Activated CD4-positive, alpha-beta T cell treated with anti-CD3 and anti-CD28 coated beads, Interleukin-10, Interleukin-2, amounts not matched to agents 100 ng/mL and 50 ng/mL, durations not matched to agents 16 hours and 8 hours (primary cell): ENCODE results near the gene EIF3L.

Source experiments
- DNase-seq: peaks from one replicate; pipeline ENCODE4 v3.0.0-alpha.2; 2020

The EIF3L gene

DNA sequence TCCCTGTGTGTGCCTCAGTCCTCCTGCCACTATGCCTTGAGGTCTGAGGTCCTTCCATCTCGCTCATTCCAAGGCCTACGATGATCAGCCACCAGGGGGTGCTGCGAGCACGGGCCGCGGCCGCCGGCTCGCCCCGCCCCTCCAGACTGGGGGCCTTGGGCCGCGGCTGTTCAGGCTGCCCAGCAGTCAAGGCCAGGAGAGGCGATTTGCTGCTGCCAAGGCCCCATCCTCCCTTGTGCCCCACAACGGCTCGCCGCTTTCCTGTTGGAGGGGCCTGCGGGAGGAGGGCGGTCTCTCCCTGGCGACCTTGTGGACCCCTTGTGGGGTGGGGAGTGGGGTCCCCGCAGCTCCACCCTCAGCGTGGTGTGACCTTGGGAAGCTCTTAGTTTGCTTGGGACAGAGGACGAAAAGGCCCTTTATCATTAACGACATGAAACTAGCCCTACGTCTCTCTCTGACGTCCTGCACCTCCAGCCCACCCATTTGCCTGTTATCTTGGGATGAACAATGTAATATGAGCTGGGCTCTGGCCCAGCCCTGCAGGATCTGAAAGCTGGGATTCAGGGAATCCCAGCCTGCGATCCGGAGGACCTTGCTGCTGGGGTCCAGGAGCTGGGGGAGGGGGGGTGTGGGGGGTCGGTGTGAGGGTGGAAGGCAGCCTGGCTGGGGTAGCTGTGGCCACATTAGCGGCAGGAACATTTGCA, 31.4 kb upstream of the EIF3L start:
- DNase-seq, result peak; percentile 84

DNA sequence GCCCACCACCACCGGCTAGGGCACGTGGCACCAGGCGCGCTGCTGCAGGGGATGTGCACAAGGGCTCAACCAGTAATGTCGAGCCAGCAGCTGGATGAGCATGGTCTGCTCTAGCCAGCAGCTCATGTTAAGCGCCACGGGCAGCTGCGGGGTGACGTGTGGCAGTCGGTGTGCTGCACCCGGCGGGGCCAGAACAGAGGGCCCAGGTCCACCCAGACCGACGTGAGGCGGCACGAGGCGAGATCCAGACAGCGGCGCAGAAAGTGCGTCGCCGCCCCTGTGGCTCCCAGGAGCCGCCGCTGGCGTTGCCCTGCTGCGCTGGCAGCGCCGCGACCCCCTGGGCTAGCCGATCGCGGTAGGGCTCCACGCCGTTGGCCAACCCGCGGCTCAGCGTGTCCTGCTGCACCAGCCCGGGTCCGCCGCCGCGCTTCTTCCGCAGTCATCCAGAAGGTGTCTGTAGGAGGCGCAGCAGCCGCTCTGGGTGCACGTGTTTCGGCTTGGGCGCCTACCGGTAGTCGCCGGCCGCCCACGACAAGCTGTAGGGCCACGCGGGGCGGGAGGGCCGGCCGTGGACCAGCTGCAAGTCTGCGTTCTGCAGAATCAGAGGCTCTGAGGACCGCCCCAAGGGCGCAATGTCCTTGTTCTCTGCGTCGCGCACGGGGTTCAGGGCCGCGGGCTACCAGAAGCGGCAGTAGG, 30.7 kb upstream of the EIF3L start:
- DNase-seq, result peak; percentile 76

DNA sequence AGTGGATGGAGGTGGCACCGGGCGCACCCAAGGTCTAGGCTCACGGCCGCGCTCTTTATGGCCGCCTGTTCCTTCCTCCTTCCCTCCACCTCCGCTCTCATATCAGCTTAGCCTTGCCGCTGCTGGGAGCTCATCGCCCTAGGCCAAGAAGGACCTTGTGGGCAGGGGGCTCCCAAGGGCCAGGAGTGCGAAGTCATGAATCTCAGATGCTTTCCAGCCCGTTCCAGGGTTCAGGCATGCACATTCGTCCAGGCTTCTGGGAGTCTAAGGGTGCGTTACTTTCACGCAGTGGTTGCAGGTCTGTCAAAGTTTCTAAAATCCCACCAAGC, 30.1 kb upstream of the EIF3L start:
- no peak for DNase-seq

DNA sequence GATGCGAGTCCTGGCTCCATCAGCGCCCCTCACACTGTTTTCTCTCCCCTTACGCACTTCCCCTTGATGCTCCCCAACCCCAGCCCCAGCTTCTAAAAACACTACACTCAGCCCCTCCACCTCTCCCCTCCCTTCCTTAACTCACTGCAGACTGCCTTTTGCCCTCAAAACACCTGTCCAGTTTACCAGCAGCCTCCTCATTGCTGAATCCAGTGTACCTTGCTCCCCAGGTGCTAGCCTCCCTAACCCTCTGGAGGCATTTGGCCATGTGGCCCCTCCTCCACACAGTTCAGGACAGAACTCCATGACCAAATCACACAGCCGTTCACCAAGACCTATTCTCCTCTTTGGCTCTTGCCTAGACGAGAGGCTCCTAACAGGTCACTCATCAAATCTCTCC, 28.9 kb upstream of the EIF3L start:
- no peak for DNase-seq

DNA sequence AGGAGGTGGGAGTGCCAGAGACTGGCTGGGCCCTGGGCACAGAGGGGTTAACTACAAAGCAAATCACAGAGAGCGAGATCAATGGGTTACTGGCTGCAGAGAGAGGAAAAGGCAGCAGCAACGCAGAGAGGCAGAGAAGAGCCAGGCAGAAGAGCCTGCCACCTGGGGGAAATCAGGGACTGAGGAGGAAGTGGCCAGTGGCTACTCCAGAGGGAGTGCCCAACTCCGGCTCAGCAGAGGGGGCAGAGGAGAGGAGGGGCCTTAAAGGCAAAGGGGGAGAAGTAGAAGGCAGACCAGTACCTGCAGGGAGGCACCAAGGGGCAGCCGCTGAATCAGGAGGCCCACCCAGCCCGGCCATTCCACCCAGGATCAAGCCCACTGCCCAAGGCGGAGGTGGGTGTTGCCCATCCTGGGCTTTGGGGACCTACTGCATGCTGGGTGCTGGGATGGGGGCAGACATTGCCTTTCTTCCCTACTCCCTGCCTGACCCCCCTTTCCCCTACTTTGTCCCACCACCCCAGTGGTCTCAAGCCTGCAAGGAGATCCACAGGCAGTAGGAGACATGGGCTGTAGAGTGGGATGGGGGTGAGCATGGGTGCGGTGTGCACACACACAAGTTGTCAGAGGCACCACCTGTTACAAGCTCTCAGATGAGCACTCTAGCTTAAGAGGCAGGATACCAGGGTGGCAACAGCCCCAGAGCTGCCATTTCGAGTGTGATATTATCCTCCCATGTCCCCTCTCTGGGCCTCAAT, 27.0 kb upstream of the EIF3L start:
- DNase-seq, result no peak

DNA sequence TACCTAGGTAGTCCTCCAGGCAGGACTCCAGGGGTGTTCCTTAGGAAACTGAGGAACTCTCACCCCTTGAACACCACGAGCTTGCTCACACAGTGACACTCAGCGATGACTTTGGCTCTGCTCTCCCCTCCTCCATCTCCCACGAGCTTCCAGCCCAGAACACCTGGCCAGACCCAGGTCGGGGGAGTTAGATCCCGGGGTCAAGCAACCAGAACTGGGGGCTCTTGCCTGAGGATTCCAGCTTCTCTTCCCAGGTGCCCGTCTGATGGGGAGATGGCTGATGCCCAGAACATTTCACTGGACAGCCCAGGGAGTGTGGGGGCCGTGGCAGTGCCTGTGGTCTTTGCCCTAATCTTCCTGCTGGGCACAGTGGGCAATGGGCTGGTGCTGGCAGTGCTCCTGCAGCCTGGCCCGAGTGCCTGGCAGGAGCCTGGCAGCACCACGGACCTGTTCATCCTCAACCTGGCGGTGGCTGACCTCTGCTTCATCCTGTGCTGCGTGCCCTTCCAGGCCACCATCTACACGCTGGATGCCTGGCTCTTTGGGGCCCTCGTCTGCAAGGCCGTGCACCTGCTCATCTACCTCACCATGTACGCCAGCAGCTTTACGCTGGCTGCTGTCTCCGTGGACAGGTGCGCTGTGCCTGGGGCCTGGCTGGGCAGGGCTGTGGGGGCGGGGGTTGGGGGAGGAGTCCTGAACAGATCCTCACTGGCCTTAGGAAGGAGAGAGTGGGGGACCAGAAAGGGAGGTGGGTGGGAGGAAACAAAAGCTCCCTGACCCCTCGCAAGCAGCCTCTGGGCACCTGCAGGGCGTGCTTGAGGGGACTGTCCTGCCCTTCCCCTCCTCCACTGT, 25.9 kb upstream of the EIF3L start, which contains the start of gene GALR3:
TSS of gene GALR3 (plus strand) at position 249 of the 852 bp plus-strand sequence. CDS start at position 274, 25 bp downstream.
- no peak for DNase-seq

DNA sequence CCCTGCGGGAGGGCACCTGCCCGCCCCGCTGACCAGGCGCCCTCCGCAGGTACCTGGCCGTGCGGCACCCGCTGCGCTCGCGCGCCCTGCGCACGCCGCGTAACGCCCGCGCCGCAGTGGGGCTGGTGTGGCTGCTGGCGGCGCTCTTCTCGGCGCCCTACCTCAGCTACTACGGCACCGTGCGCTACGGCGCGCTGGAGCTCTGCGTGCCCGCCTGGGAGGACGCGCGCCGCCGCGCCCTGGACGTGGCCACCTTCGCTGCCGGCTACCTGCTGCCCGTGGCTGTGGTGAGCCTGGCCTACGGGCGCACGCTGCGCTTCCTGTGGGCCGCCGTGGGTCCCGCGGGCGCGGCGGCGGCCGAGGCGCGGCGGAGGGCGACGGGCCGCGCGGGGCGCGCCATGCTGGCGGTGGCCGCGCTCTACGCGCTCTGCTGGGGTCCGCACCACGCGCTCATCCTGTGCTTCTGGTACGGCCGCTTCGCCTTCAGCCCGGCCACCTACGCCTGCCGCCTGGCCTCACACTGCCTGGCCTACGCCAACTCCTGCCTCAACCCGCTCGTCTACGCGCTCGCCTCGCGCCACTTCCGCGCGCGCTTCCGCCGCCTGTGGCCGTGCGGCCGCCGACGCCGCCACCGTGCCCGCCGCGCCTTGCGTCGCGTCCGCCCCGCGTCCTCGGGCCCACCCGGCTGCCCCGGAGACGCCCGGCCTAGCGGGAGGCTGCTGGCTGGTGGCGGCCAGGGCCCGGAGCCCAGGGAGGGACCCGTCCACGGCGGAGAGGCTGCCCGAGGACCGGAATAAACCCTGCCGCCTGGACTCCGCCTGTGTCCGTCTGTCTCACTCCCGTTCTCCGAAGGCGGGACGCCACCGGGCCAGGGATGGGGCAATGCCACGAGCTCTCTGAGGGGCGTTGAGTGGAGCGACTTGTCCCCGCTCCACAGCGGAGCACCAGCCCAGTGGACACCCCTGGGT, 24.3 kb upstream of the EIF3L start:
- DNase-seq, result peak; percentile 42

DNA sequence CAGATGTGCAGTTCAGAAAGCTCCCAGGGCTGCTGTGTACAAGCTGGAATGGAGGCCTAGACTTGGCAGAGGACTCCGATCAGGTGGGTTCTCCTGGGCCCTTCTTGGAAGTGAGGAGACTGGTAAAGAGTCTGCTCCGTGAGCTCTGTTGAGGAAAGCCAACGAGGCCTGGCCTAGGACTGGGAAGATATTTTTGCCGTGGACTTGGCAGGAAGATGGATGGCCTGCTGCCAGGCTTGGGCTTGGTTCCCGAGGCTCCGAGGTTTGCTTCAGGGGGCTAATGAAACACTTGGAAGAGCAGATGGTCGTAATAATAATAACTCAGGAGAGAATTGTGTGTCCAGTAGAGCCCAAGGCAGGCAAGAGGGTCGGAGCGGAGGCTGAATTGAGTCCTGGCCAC, 22.2 kb upstream of the EIF3L start:
- no peak for DNase-seq

DNA sequence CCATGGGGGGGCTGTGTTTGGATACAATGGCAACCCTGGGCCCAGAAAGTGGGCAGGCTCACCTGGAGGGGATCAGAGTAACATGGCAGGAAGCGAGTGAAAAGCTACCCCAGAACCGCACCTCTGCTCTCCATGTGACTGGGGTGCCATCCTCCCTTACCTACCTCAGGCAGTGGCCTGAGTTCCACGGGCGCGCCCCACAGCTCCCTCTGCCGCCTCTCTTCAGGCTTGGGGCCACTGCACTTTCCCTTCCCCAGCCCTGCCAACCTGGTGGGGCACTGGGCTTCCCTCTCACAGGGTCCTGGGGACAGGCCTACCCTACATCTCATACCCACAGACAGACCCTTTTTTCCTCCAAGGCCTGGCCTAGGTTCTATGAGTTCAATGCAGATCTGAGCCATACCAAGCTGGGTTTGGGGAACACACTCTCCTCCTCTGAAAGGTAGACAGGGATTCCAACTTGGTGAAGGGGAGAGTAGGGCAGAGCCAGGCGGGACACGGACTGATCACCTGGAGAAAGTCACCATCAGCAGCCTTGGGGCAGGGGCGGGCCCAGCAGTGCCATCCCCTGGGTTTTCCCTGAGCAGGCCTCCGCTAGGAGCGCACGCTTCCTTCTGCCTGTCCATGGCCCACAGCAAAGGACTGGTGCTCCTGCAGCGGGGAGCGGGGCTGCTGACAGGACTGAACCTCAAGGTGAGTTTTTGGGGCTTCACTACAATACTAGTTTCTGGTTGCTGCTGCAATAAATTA, 19.0 kb upstream of the EIF3L start:
- DNase-seq, result no peak

DNA sequence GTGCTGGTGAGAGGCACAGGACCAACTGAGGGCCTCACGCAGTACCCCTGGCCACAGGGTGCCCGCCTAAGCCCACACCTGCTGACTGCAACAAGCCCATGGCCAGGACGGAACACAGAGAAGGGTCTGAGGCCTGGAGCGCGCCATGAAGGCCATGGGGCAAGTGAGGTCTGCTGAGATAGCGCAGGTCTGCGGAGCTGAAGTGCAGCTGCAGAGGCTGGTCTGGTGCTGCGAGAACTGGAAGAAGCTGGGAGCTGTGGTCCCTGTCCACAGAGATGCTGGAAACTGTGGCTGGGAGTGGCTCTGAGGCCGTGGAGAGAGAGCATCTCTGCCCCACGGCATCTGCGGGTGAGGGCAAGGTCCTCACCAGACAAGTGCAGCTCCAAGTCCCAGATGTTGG, 17.7 kb upstream of the EIF3L start:
- no peak for DNase-seq

DNA sequence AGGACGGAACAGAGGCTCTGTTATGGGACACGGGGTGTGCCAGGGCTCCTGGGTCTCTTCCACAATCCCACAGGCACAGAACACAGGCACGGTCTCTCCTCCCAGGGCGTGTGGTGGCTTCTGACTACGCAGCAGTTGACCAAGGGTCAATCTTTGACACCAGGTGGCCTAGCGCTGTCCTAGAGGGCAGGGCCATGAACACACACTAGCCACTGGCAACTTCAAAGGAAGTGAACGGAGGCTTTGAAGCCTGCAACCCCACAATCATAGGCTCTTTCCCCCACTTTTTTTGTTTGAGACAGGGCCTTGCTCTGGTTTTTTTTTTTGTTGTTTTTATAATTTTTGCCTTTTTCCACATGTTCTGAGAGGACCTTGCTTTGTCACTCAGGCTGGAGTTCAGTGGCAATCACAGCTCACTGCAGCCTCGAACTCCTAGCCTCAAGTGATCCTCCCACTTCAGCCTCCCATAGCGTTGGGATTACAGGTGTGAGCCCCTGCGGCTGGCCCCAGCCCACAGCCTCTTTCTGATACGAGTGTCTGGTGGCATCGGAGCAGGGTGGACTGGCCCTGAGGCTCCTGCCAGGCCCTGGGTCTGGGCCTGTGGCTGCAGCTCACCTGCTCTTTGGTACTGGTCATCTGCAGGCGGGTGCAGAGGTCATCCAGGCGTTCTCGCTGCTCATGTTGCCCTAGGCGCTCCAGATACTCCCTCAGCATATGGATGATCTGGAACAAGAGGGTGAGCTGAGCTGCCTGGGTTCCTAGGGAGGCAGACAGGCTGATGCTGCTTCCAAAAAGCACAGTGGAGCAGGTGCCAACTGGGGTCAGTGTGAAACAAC, 17.0 kb upstream of the EIF3L start:
- DNase-seq, result no peak

DNA sequence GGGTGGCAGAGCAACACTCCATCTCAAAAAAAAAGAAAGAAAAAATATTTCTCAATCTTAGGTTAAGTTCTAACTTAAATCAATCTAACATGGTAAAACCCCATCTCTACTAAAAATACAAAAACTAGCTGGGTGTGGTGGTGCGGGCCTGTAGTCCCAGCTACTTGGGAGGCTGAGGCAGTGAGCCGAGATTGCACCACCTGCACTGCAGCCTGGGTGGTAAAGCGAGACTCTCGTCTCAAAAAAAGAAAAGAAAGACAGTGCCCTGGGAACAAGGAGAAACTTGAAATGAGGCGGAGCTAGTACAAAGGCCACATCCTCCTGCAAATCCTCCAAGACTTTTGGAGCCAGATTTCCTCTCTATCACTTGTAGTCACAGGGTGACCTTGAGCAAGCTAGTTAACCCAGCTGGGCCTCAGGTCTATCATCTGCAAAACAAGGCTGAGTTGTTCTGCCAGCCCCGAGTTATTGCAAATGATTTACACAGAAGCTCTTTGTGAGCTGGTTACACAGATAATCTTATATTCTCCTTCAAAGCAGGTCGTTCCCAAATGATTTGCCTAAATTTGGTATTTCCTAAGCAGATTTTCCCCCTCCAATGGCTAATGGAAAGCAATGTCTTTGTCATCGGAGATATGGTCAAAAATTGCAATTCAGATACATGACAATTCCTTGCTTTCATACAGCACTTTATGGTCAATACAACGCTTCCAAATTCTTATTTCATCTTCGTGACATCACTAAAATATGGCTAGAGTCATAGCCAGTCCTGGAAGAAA, 7.0 kb upstream of the EIF3L start:
- no peak for DNase-seq

DNA sequence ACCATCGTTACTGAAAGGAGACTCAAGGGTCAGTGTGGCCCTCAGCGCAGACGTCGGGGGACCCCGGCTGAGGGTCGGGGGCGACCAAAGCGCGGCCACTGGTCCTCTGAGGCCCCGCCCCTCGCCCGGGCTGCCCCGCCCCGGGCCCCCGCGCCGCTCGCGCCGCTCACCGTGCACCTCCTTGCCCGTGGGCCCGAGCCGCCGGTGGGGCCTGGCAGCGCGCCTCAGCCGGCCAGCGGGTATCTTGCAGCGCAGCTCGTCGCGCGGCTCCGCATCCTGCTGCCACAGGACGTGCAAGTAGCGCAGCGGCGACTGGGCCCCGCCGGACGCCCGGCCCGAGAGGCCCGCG, 5.5 kb upstream of the EIF3L start:
- peak; percentile 56 for DNase-seq

DNA sequence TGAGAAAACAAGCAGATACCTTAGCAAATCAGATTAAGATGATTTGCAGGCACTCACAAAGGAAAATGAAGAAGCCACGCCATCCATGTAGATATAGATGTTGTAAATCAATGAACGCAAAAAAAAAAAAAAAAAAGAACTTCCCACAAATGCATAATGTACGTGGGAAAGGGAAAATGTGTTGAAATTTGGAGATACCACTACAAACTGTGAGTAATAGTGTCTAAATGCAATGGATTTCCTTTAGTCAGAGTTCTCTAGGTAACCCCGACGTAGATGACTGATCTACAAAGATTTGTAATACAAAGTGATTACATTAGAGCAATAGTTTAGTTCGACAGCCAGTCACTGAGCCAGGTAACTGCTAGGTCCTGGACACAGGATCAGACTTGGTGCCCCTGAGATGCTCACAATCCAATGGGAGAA, 4.3 kb upstream of the EIF3L start:
- DNase-seq, result no peak

DNA sequence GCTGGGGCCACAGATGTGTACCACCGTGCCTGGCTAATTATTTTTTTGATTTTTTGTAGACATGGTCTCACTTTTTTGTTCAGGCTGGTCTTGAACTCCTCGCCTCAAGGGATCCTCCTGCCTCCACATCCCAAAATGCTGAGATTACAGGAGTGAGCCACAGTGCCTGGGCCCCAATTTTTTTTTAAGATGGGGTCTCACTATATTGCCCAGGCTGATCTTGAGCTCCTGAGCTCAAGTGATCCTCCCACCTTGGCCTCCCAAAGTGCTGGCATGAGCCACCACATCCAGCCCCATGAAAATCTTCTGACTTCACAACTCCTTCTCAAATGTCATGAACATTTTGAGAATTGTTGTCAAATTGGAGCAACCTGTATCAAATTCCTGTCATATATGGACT, 2.8 kb upstream of the EIF3L start:
- DNase-seq, result no peak

DNA sequence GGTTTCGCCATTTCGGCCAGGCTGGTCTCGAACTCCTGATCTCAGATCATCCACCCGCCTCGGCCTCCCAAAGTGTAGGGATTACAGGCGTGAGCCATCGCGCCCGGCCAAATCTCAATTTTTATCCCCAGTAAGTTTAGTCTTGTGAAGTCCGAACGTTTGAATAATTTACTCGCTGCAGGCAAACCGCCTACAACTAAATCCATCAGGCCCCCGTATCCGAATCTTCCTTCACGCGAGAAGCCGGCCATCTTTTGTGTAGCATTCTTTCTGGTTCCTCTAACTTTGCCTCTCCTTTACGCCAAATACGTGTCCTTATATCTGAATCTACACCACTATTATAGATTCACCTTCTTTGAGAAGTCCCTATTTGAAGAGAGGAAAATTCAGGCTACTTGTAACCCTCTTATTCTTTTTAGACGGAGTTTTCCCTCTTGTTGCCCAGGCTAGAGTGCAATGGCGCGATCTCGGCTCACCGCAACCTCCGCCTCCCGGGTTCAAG, 581 bp upstream of the EIF3L start:
- DNase-seq, result peak; percentile 28

DNA sequence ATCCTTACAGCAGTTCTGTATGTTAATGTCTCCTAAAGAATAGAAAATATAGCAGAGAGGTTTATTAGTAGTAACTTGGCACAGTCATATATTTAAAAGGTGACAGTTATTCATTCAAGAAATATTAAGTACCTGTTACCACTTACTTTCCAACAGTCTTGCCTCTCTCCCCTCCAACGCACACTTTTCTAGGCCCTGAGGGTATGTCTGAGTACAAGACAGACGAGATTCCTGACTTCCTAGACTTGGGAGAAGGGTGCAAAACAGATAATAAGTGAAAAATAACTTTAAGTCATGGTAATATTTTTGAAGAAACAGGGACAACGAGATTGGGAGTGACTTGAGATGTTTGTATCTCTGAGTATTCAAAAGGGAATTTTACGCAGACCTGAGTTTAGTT, 1.6 kb downstream of the EIF3L start:
- no peak for DNase-seq

DNA sequence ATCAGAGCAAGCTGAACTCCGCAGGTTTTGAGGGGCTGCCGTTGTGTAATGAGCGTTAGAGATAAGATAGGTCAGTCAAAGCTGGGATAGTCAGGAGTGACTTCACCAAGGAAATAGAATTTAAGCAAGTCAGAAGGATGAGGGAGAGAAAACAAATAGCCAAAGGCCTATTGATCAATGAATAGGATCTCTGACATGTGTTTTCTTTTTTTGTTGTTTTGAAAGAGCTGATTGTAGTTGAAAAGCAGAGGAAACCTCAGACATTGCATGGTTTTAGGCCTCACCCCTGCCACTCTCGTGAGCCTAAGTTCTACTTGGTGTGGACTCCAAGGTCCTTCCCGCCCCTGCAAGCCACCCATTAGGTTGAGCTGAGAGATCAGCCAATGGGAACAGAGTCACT, 3.2 kb downstream of the EIF3L start:
- no peak for DNase-seq

DNA sequence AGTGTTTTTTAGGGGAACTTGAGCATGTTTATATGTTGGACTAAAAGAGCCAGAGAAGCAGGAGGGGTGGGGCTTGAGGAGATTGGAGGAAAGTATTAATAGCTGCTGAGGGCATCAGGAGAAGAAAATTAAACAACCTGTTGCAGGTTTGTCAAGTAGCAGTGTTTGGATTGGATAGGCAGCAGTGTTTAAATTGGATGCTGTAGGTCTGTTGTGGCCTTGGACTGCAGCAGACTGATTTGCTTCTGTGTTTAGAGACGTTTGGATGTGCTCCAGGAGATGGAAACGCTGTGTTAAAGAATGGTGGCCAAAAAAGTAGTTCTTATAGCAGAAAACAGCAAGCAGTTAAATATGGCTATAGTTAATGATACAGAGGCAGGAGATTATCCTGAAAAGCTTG, 5.7 kb downstream of the EIF3L start:
- no peak for DNase-seq
